Measurements from ENCODE around the gene PTGES. TPM values are rescaled to one million over a fixed set of nuclear protein-coding genes. Genes with fewer than 3 reads are reported as not detected.

PTGES gene
- total RNA-seq, 1 experiment from 2014 or later, result 17.2 TPM

DNA sequence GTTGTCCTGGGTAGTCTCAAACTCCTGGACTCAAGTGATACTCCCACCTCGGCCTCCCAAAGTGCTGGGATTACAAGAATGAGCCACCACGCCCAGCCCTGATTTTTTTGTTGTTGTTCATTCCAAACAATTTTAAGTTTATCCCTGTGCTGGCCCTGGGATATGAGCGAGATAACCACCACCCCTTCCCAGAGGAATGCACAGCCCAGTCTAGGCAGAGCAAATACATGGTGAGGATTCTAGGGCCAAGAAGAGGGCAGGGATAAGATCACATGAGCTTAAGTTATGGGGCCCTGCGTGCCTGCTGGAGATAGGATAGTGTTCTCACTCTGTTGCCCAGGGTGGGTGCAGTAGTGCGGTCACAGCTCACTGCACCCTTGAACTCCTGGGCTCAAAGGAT, 29.1 kb upstream of the PTGES start:
- intact Hi-C loops (cut with micrococcal nuclease), result no loop called here
- H3K79me2 ChIP-seq (ENCODE audit: insufficient read depth, low read length), result no peaks in the 10 kb centered on the region
- RAD21 ChIA-PET (ENCODE audit: low non-redundant PET in 1 of 2, low total read pairs in 2 of 2, uncharacterized antibody in 2 of 2, unreplicated experiment in 2 of 2), result interaction anchor here in 1 of 2 experiments (0.8 kb wide), 1 partner anchor 44 kb away, joined by 3 read pairs; no protein-coding TSS in a partner anchor
- no peaks in the 10 kb centered on the region for H4K20me1 ChIP-seq (ENCODE audit: insufficient read depth)
- CTCF ChIA-PET, result interaction anchor here (0.6 to 3.7 kb wide), 4 partner anchors 43 to 651 kb away, joined by 3 to 33 read pairs (median 4); no protein-coding TSS in a partner anchor
- POLR2A ChIA-PET, result interaction anchor here (1.0 to 1.1 kb wide), 2 partner anchors 29 to 156 kb away, joined by 3 to 4 read pairs; partner anchors contain the start of genes NTMT1 and PTGES
- H3K9me2 ChIP-seq (ENCODE audit: insufficient read depth), result no peaks in the 10 kb centered on the region
- H3K4me2 ChIP-seq (ENCODE audit: low read length), result no peak overlapping the region
- no TSS peak for BruUV-seq (replicated peaks)
- no peak overlapping the region for H3K27ac ChIP-seq (ENCODE audit: low read depth, low read length)
- H3K9me3 ChIP-seq (ENCODE audit: control insufficient read depth in 1 of 2, insufficient read depth in 1 of 2, low read depth in 1 of 2, low read length in 2 of 2), result no peaks in the 10 kb centered on the region
- H2AFZ ChIP-seq (ENCODE audit: low read depth, low read length, poor library complexity, severe bottlenecking), result no peak overlapping the region
- DNase-seq (ENCODE audit: low read depth, low spot score), result no peak
- no peaks in the 10 kb centered on the region for H3K27me3 ChIP-seq (ENCODE audit: insufficient read depth, low read length)
- no peak for ATAC-seq
- TF ChIP-seq SIN3A (IDR thresholded peaks at IDR 0.05; ENCODE audit: low read depth), result no peak
- TF ChIP-seq, protein P1, sequence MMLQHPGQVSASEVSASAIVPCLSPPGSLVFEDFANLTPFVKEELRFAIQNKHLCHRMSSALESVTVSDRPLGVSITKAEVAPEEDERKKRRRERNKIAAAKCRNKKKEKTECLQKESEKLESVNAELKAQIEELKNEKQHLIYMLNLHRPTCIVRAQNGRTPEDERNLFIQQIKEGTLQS (IDR thresholded peaks at IDR 0.05), result no peak
- TF ChIP-seq POLR2A (IDR thresholded peaks at IDR 0.05; ENCODE audit: borderline replicate concordance, extremely low read depth, insufficient read depth, insufficient read length), result no peak
- TF ChIP-seq, protein P2, sequence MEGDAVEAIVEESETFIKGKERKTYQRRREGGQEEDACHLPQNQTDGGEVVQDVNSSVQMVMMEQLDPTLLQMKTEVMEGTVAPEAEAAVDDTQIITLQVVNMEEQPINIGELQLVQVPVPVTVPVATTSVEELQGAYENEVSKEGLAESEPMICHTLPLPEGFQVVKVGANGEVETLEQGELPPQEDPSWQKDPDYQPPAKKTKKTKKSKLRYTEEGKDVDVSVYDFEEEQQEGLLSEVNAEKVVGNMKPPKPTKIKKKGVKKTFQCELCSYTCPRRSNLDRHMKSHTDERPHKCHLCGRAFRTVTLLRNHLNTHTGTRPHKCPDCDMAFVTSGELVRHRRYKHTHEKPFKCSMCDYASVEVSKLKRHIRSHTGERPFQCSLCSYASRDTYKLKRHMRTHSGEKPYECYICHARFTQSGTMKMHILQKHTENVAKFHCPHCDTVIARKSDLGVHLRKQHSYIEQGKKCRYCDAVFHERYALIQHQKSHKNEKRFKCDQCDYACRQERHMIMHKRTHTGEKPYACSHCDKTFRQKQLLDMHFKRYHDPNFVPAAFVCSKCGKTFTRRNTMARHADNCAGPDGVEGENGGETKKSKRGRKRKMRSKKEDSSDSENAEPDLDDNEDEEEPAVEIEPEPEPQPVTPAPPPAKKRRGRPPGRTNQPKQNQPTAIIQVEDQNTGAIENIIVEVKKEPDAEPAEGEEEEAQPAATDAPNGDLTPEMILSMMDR (IDR thresholded peaks at IDR 0.05 in 2 of 3, conservative IDR thresholded peaks at IDR 0.05 in 1 of 3; ENCODE audit: borderline replicate concordance in 1 of 3, insufficient read depth in 1 of 3, low read depth in 2 of 3, low read length in 2 of 3), result no peak
- TF ChIP-seq POLR2AphosphoS5 (IDR thresholded peaks at IDR 0.05; ENCODE audit: low read depth, low read length), result no peak
- TF ChIP-seq ELF1 (IDR thresholded peaks at IDR 0.05; ENCODE audit: borderline replicate concordance, low read depth), result no peak
- no peak for TF ChIP-seq TCF7L2 (IDR thresholded peaks at IDR 0.05; ENCODE audit: borderline replicate concordance, extremely low read depth, insufficient read depth, insufficient read length)
- no peak for TF ChIP-seq CBX3 (IDR thresholded peaks at IDR 0.05; ENCODE audit: low read depth)
- no peak overlapping the region for H3K9ac ChIP-seq (ENCODE audit: low read length)
- no peak overlapping the region for H3K4me3 ChIP-seq (replicated peaks in 1 of 2; ENCODE audit: low read depth in 1 of 2, low read length in 2 of 2)
- H3K4me1 ChIP-seq (ENCODE audit: control insufficient read depth in 1 of 2, insufficient read depth in 2 of 2, low read length in 2 of 2), result peaks cover 18 to 25% of the 10 kb centered on the region in 2 experiments
- no peaks in the 10 kb centered on the region for H3K36me3 ChIP-seq (ENCODE audit: control insufficient read depth in 1 of 2, insufficient read depth in 2 of 2, low read length in 2 of 2)

Data from HCT116 (cell line).